CD4-positive, alpha-beta T cell (primary cell): ENCODE data around the gene SMARCB1. TPM values are rescaled to one million over a fixed set of nuclear protein-coding genes. Genes with fewer than 3 reads are reported as not detected.

ENCODE experiments used
- ATAC-seq: fragments of 200-7000 bp; cut with Tn5 transposase; one replicate; pipeline ENCODE4 v1.10.0; 2022; ENCODE audit warnings: mild to moderate bottlenecking; ENCODE audit not compliant: poor library complexity
- CTCF ChIA-PET: fragments of 350-600 bp; sonication (Branson Sonifier 250); formaldehyde crosslinking; loops from one replicate; lab custom pipeline; 2021; ENCODE audit warnings: antibody characterized with exemption, inconsistent platforms; lab: Charles Lee
- POLR2A ChIA-PET: fragments of 350-600 bp; sonication (Branson Sonifier 250); formaldehyde crosslinking; loops from one replicate; lab custom pipeline; 2021; ENCODE audit warnings: antibody characterized with exemption, inconsistent platforms; lab: Charles Lee
- DNase-seq, 14 experiments: peaks; one replicate each; pipeline ENCODE4 v3.0.0-alpha.2; 2013 to 2020; ENCODE audit warnings: mixed read lengths in 2 of 14
- H3K27ac ChIP-seq, 2 donors: one replicate each; pipeline versions ENCODE4 v1.5.1 to v1.7.0; 2013; ENCODE audit warnings: low read length in 2 of 2, low read depth in 1 of 2, mild to moderate bottlenecking in 1 of 2
- H3K27me3 ChIP-seq, 2 experiments: 1 replicate in 1 of 2; 2 replicates in 1 of 2; pipeline versions ENCODE4 v1.6.1 to v1.7.0; 2013; ENCODE audit warnings: low read length in 2 of 2, control low read depth in 1 of 2, mild to moderate bottlenecking in 1 of 2, moderate library complexity in 1 of 2; ENCODE audit not compliant: insufficient read depth in 2 of 2, control insufficient read depth in 1 of 2
- H3K36me3 ChIP-seq: one replicate; pipeline ENCODE4 v1.6.1; 2013; ENCODE audit warnings: low read length, control low read depth; ENCODE audit not compliant: insufficient read depth
- H3K4me1 ChIP-seq: one replicate; pipeline ENCODE4 v1.6.1; 2013; ENCODE audit warnings: low read length, control low read depth; ENCODE audit not compliant: insufficient read depth
- H3K4me3 ChIP-seq: one replicate; pipeline ENCODE4 v1.5.1; 2013; ENCODE audit warnings: mild to moderate bottlenecking, low read length, moderate library complexity
- H3K9me3 ChIP-seq, 2 experiments: 1 replicate in 1 of 2; 2 replicates in 1 of 2; pipeline versions ENCODE4 v1.6.1 to v1.7.0; 2013; ENCODE audit warnings: low read length in 2 of 2, mild to moderate bottlenecking in 2 of 2, control low read depth in 1 of 2, moderate library complexity in 1 of 2; ENCODE audit not compliant: control insufficient read depth in 1 of 2, insufficient read depth in 1 of 2
- H3K27ac Mint-ChIP-seq: one replicate; pipeline ENCODE4 v1.8.0; 2020; ENCODE audit warnings: mixed read lengths
- H3K27me3 Mint-ChIP-seq: one replicate; pipeline ENCODE4 v1.8.0; 2021; ENCODE audit warnings: mixed read lengths
- H3K36me3 Mint-ChIP-seq: one replicate; pipeline ENCODE4 v1.8.0; 2021; ENCODE audit warnings: low read depth, mixed read lengths
- H3K4me1 Mint-ChIP-seq: one replicate; pipeline ENCODE4 v1.8.0; 2021; ENCODE audit warnings: low read depth, mixed read lengths
- H3K4me3 Mint-ChIP-seq: one replicate; pipeline ENCODE4 v1.8.0; 2020; ENCODE audit warnings: mild to moderate bottlenecking, mixed read lengths
- H3K9me3 Mint-ChIP-seq: one replicate; pipeline ENCODE4 v1.8.0; 2020; ENCODE audit warnings: mixed read lengths
- intact Hi-C, 2 experiments: fragments of 100-400 bp; cut with DNase I in 1 of 2; cut with micrococcal nuclease in 1 of 2; formaldehyde crosslinking; loops; one replicate each; pipeline versions ENCODE4 v1.15.1 to v1.9.0; 2023 to 2025; cut with DNase I, micrococcal nuclease
- polyA plus RNA-seq, 2 donors: library from polyadenylated mRNA; unstranded; fragments of 120-200 nt; gene quantifications; one replicate each; pipeline ENCODE4 v1.2.1, GENCODE V29; 2013
- total RNA-seq, 174 experiments: library from RNA in 2 of 174; stranded (reverse) in 2 of 174; gene quantifications; one replicate each; pipeline ENCODE4 v1.2.3 and lab custom pipeline; 2021 to 2026
- TF ChIP-seq, protein P1 (sequence below): fragments of 200-600 bp; IDR thresholded peaks from one replicate; pipeline ENCODE4 v1.8.0; 2022; ENCODE audit warnings: antibody characterized with exemption, mild to moderate bottlenecking

SMARCB1 gene
- total RNA-seq: 10 to 100 TPM; 40.3 to 41.7 TPM
- polyA plus RNA-seq (2013, experiment 1 of 2): 45.2 TPM
- polyA plus RNA-seq (2013, experiment 2 of 2): 49.7 TPM
- 21.4 to 88.7 (median 40.5) reads per million in 172 experiments for total RNA-seq (lab: John Stamatoyannopoulos, UW)

DNA sequence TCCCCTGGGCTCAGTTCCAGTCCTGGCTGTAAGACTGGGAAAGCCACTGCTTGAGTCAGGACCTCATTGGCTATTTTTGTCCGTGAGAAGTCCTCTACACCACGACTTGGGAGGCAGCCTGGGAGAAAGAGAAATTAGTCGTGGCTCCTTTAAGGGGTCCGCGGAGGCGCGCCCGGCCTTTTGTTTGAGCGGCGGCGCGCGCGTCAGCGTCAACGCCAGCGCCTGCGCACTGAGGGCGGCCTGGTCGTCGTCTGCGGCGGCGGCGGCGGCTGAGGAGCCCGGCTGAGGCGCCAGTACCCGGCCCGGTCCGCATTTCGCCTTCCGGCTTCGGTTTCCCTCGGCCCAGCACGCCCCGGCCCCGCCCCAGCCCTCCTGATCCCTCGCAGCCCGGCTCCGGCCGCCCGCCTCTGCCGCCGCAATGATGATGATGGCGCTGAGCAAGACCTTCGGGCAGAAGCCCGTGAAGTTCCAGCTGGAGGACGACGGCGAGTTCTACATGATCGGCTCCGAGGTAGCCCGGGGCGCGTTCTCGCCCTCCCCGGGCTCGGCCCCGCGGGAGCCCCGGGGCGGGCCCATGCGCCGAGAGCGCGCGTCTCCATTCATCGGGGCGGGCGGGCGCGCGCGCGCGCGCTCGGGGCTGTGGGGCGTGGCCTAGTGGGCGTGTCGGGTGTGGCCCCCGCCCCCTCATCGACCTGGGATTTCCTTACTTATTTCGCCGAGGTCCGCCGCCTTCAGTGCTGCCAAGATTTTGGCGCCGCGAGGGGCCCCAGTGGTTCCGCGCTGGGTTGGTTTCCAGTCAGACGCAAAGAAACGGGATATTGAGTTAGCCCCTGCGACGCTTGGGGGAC, at the start of gene SMARCB1:
Gene SMARCB1 (plus strand): TSS at position 215 of the 848 bp plus-strand sequence. CDS start 204 bp downstream, at position 419.
- peak within 1 kb of the TSS; percentile 91 for H3K4me3 Mint-ChIP-seq
- POLR2A ChIA-PET: interaction anchor here (0.9 to 3.4 kb wide), 14 partner anchors 9 to 641 kb away, joined by 3 to 23 read pairs (median 8); partner anchors contain the start of genes ADORA2A, C22orf15, CABIN1 and CHCHD10
- Histone ChIP-seq H3K9me3 (no peaks in the 10 kb centered on the region), H3K27me3 (no peaks in the 10 kb centered on the region), H3K27ac (peak within 1 kb of the TSS; percentile 93 to 98), H3K36me3 (peaks cover 13% of the 10 kb centered on the region), H3K4me1 (peaks cover 44% of the 10 kb centered on the region), H3K4me3 (peak within 1 kb of the TSS; percentile 83)
- peak within 1 kb of the TSS; percentile 90 for H3K27ac Mint-ChIP-seq
- peaks cover 35% of the 10 kb centered on the region for H3K4me1 Mint-ChIP-seq
- H3K9me3 Mint-ChIP-seq: no peaks in the 10 kb centered on the region
- ATAC-seq (peak; percentile 76), DNase-seq (peak; percentile 80 to 96 (median 88))
- TF ChIP-seq, protein P1, sequence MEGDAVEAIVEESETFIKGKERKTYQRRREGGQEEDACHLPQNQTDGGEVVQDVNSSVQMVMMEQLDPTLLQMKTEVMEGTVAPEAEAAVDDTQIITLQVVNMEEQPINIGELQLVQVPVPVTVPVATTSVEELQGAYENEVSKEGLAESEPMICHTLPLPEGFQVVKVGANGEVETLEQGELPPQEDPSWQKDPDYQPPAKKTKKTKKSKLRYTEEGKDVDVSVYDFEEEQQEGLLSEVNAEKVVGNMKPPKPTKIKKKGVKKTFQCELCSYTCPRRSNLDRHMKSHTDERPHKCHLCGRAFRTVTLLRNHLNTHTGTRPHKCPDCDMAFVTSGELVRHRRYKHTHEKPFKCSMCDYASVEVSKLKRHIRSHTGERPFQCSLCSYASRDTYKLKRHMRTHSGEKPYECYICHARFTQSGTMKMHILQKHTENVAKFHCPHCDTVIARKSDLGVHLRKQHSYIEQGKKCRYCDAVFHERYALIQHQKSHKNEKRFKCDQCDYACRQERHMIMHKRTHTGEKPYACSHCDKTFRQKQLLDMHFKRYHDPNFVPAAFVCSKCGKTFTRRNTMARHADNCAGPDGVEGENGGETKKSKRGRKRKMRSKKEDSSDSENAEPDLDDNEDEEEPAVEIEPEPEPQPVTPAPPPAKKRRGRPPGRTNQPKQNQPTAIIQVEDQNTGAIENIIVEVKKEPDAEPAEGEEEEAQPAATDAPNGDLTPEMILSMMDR: no peak
- CTCF ChIA-PET: interaction anchor here (1.9 kb wide), 1 partner anchor 63 kb away, joined by 6 read pairs; no protein-coding TSS in a partner anchor
- H3K36me3 Mint-ChIP-seq: peaks cover 23% of the 10 kb centered on the region
- intact Hi-C loops: loop anchor here (1.0 to 10.0 kb wide), 9 partner anchors 15 to 228 kb away; partner anchors contain the start of genes CABIN1 (in 2 of the 2), DERL3 (in 2 of the 2), ZNF70 (in 2 of the 2) and MIF (in 1 of the 2)
- no peaks in the 10 kb centered on the region for H3K27me3 Mint-ChIP-seq

DNA sequence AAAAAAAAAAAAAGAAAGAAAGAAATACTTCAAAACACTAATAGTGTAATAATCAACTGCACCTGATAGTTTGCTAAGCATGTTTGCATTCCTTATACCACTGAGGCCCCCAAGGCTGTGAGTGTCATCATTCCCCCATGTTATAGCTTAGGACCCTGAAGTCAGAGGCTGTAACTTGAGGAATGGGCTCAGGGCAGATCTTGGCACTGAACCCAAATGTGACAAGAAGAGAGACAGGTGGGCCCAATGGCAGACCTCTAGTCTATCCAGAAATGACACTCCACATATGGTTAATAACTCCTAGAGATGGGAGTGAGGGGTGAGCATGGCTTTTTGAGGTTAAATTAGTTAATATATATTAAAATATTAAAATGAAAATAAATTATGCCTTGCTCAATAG, 49.1 kb upstream of the SMARCB1 start:
- Mint-ChIP-seq H3K4me1 (no peaks in the 10 kb centered on the region), H3K36me3 (peaks cover 9% of the 10 kb centered on the region), H3K27me3 (no peaks in the 10 kb centered on the region), H3K9me3 (no peaks in the 10 kb centered on the region), H3K27ac (no peak overlapping the region), H3K4me3 (no peak overlapping the region)
- Histone ChIP-seq H3K27ac (no peak overlapping the region), H3K4me1 (no peaks in the 10 kb centered on the region), H3K4me3 (no peak overlapping the region), H3K36me3 (peaks cover under 1% of the 10 kb centered on the region), H3K27me3 (no peaks in the 10 kb centered on the region), H3K9me3 (no peaks in the 10 kb centered on the region)
- DNase-seq (no peak), ATAC-seq (no peak)
- ChIA-PET POLR2A (interaction anchor here (0.7 to 1.4 kb wide), 3 partner anchors 10 to 147 kb away, joined by 3 to 4 read pairs (median 3); partner anchors contain the start of gene ZNF70), CTCF (no interaction called here)
- TF ChIP-seq, protein P1: no peak
- intact Hi-C loops: no loop called here

DNA sequence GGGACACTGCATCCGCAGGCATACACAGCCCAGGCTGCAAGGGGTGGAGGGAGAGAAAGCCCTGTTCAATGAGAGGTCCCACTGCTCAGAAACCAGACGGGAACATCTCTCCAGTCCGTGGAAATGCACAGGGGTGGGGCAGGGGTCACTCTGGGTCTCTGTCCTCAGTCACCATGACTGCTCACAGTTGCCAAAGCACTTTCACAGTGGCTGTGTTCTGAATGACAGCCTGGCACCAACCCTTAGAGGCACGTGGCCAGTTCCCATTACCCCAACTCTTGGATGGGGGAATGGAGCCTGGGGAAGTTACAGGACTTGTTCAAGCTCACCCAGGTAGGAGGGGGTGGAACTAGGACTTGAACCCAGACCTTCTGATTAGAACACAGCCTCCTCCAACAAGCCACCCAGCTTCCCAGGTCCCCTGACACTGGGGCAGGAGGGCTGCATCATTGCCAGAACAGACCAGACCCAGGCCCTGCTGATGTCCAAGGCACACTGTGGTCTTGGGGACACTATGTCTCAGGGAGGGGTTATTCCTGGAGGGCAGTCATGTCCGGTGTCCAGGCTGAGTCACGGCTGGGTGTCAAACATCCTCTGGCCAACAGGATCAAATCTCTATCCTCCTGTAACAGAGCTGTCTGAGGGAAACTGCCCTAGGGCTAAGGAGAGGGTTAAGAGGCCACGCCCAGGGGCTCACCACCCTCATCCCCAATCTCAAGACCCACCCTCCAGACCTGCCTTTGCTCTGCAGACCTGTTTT, 44.1 kb upstream of the SMARCB1 start:
- Histone ChIP-seq H3K4me3 (no peak overlapping the region), H3K4me1 (no peaks in the 10 kb centered on the region), H3K36me3 (peaks cover 25% of the 10 kb centered on the region), H3K27ac (no peak overlapping the region), H3K27me3 (no peaks in the 10 kb centered on the region), H3K9me3 (peaks cover 0 to 15% of the 10 kb centered on the region in 2 experiments)
- Mint-ChIP-seq H3K4me3 (no peak overlapping the region), H3K9me3 (no peaks in the 10 kb centered on the region), H3K27ac (no peak overlapping the region), H3K36me3 (peaks cover 42% of the 10 kb centered on the region), H3K27me3 (no peaks in the 10 kb centered on the region), H3K4me1 (no peaks in the 10 kb centered on the region)
- intact Hi-C loops: no loop called here
- DNase-seq: no peak
- TF ChIP-seq, protein P1: no peak
- ATAC-seq: no peak
- ChIA-PET CTCF (no interaction called here), POLR2A (no interaction called here)
